ENCODE measurements around the gene ZNF32.
"Not testable (repeated sequence)": the region's sequence is repeated elsewhere in the genome, so short reads cannot be mapped to it uniquely, and the experiment has no call there.

ZNF32 gene

GRCh38 chr10:43680035-43680434 is 31.4 kb upstream of the ZNF32 start:
- DNase-seq (ENCODE audit: low spot score): no peak

GRCh38 chr10:43679509-43679908 is 30.8 kb upstream of the ZNF32 start:
- DNase-seq (ENCODE audit: low spot score): no peak

GRCh38 chr10:43678654-43679053 is 30.0 kb upstream of the ZNF32 start:
- DNase-seq (ENCODE audit: low spot score): no peak

- no peak for DNase-seq (ENCODE audit: low spot score)
These were observed 28.2 kb upstream of the ZNF32 start for GRCh38 chr10:43676901-43677300.

GRCh38 chr10:43676331-43676730 is 27.6 kb upstream of the ZNF32 start:
- no peak for DNase-seq (ENCODE audit: low spot score)

- DNase-seq (ENCODE audit: low spot score): no peak
These were observed 26.0 kb upstream of the ZNF32 start for GRCh38 chr10:43674553-43675210.

GRCh38 chr10:43673471-43673870 is 24.8 kb upstream of the ZNF32 start:
- no peak for DNase-seq (ENCODE audit: low spot score)

- peak; percentile 69 for DNase-seq (ENCODE audit: low spot score)
These were observed 23.2 kb upstream of the ZNF32 start for GRCh38 chr10:43671659-43672531.

- DNase-seq (ENCODE audit: low spot score): no peak
These were observed 20.7 kb upstream of the ZNF32 start for GRCh38 chr10:43669386-43669785.

- DNase-seq (ENCODE audit: low spot score): no peak
These were observed 19.2 kb upstream of the ZNF32 start for GRCh38 chr10:43667761-43668386.

- no peak for DNase-seq (ENCODE audit: low spot score)
These were observed 18.6 kb upstream of the ZNF32 start for GRCh38 chr10:43667317-43667731.

- DNase-seq (ENCODE audit: low spot score): no peak
These were observed 17.9 kb upstream of the ZNF32 start for GRCh38 chr10:43666552-43666951.

- no peak for DNase-seq (ENCODE audit: low spot score)
These were observed 16.4 kb upstream of the ZNF32 start for GRCh38 chr10:43665054-43665453.

GRCh38 chr10:43658227-43658626 is 9.5 kb upstream of the ZNF32 start:
- no peak for DNase-seq (ENCODE audit: low spot score)

GRCh38 chr10:43655311-43655710 is 6.6 kb upstream of the ZNF32 start:
- DNase-seq (ENCODE audit: low spot score): no peak

GRCh38 chr10:43653746-43654145 is 5.1 kb upstream of the ZNF32 start:
- no peak for DNase-seq (ENCODE audit: low spot score)

- peak; percentile 0 for DNase-seq (ENCODE audit: low spot score)
These were observed 473 bp upstream of the ZNF32 start for GRCh38 chr10:43649185-43649523.

GRCh38 chr10:43648095-43648397 is 635 bp downstream of the ZNF32 start:
- DNase-seq (ENCODE audit: low spot score): no peak

GRCh38 chr10:43647576-43647975 is 1.1 kb downstream of the ZNF32 start:
- DNase-seq (ENCODE audit: low spot score): no peak

- no peak for DNase-seq (ENCODE audit: low spot score)
These were observed 2.8 kb downstream of the ZNF32 start for GRCh38 chr10:43645866-43646265.

GRCh38 chr10:43644252-43644651 is 4.4 kb downstream of the ZNF32 start:
- DNase-seq (ENCODE audit: low spot score): no peak

- no peak for DNase-seq (ENCODE audit: low spot score)
These were observed 8.1 kb downstream of the ZNF32 start for GRCh38 chr10:43640603-43641002.

GRCh38 chr10:43635816-43636215 is 12.9 kb downstream of the ZNF32 start:
- not testable (repeated sequence) for DNase-seq (ENCODE audit: low spot score)

Measured in CD4-positive, alpha-beta T cell treated with Interleukin-15 for 4 hours (primary cell).